Hepatocyte (in vitro differentiated cells): ENCODE measurements around the gene CRIP3. TPM values are rescaled to one million over a fixed set of nuclear protein-coding genes. Genes with fewer than 3 reads are reported as not detected.
"Not testable (repeated sequence)": the region's sequence is repeated elsewhere in the genome, so short reads cannot be mapped to it uniquely, and the experiment has no call there.

Source experiments
- DNase-seq: peaks from one replicate; pipeline ENCODE4 v3.0.0-alpha.2; 2016; ENCODE audit warnings: low spot score
- H2AFZ ChIP-seq: fragments of 200-600 bp; sonication (generic); 2 replicates; pipeline ENCODE4 v1.6.0; 2016; ENCODE audit warnings: antibody characterized with exemption, mild to moderate bottlenecking
- H3K27ac ChIP-seq: fragments of 200-600 bp; sonication (generic); 2 replicates; pipeline ENCODE4 v1.5.1; 2016; ENCODE audit warnings: mild to moderate bottlenecking
- H3K27me3 ChIP-seq: fragments of 200-600 bp; sonication (generic); 2 replicates; pipeline ENCODE4 v1.6.1; 2016
- H3K36me3 ChIP-seq: fragments of 200-600 bp; sonication (generic); replicated peaks from 2 replicates; pipeline ENCODE4 v1.5.1; 2016; ENCODE audit warnings: low read depth; ENCODE audit not compliant: insufficient read depth
- H3K4me1 ChIP-seq: fragments of 200-600 bp; sonication (generic); 2 replicates; pipeline ENCODE4 v1.5.1; 2016; ENCODE audit warnings: mild to moderate bottlenecking, moderate library complexity; ENCODE audit not compliant: insufficient read depth
- H3K4me2 ChIP-seq: fragments of 200-600 bp; sonication (generic); 2 replicates; pipeline ENCODE4 v1.6.0; 2016
- H3K4me3 ChIP-seq: fragments of 200-600 bp; sonication (generic); 2 replicates; pipeline ENCODE4 v1.5.1; 2016; ENCODE audit warnings: mild to moderate bottlenecking
- H3K79me2 ChIP-seq: fragments of 200-600 bp; sonication (generic); 2 replicates; pipeline ENCODE4 v1.6.0; 2017; ENCODE audit warnings: mild to moderate bottlenecking
- H3K9me2 ChIP-seq: fragments of 200-600 bp; sonication (generic); replicated peaks from 2 replicates; pipeline ENCODE4 v1.6.0; 2017; ENCODE audit warnings: mild to moderate bottlenecking; ENCODE audit not compliant: insufficient read depth
- H3K9me3 ChIP-seq: fragments of 200-600 bp; sonication (generic); 2 replicates; pipeline ENCODE4 v1.5.1; 2016; ENCODE audit warnings: low read depth, mild to moderate bottlenecking
- H4K20me1 ChIP-seq: fragments of 200-600 bp; sonication (generic); 2 replicates; pipeline ENCODE4 v1.6.0; 2016; ENCODE audit warnings: mild to moderate bottlenecking; ENCODE audit not compliant: insufficient read depth, poor library complexity, severe bottlenecking
- EZH2 ChIP-seq: fragments of 200-600 bp; sonication (generic); IDR thresholded peaks from 2 replicates; pipeline ENCODE4 v1.6.1; 2016; ENCODE audit warnings: antibody characterized with exemption, mild to moderate bottlenecking, borderline replicate concordance
- EZH2phosphoT487 ChIP-seq: fragments of 200-600 bp; sonication (generic); IDR thresholded peaks from one replicate; pipeline ENCODE4 v1.6.1; 2018; ENCODE audit warnings: antibody characterized with exemption, mild to moderate bottlenecking, low read depth, moderate library complexity; ENCODE audit not compliant: unreplicated experiment, severe bottlenecking
- WGBS: methylation state at CpG from one replicate; pipeline ENCODE4 v1.1.6; 2016; ENCODE audit warnings: low lambda C conversion rate; ENCODE audit errors: missing lambda C conversion rate; 5-methylcytosine and 5-hydroxymethylcytosine counted together
- polyA plus RNA-seq: library from polyadenylated mRNA; unstranded; fragments of >200 nt; fragmentation: Nextera tagmentation; extraction: Ambion mirVana; gene quantifications from 2 replicates; pipeline ENCODE4 v1.2.1, GENCODE V29; 2016
- total RNA-seq: library from RNA; depleted of rRNA; stranded (reverse); fragments of >200 nt; gene quantifications from 2 replicates; pipeline ENCODE4 v1.2.3, GENCODE V29; 2014
- TF ChIP-seq, protein P1 (sequence below): fragments of 200-600 bp; sonication (generic); IDR thresholded peaks from 2 replicates; pipeline ENCODE4 v1.5.1; 2016; ENCODE audit warnings: antibody characterized with exemption, mild to moderate bottlenecking; ENCODE audit not compliant: poor library complexity

Gene CRIP3
- total and polyA plus RNA-seq, 2 experiments from 2014 or later = 0.80 to 1.5 TPM

DNA sequence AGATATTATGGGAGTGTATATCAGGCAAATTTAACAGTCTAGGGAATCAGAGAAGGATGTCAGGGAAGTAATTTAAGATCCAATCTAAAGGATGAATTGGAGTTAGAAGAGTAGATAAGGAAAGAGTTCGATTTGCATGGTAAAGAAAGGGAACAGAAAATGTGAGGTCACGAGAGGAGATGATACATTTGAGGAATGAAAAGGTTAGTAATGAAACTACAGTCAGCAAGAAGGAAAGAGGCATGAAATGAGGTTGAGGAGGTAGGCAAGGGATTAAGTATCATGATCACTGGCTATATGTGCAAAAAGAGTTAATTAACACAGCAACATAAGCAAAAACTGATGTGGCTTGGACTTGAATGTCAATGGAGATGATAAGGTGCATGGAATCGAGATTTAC is 38.4 kb upstream of the CRIP3 start:
- H3K4me2 ChIP-seq = no peak overlapping the region
- no peaks in the 10 kb centered on the region for H3K36me3 ChIP-seq
- H3K4me1 ChIP-seq = no peaks in the 10 kb centered on the region
- no peaks in the 10 kb centered on the region for H3K27me3 ChIP-seq
- no peak overlapping the region for H2AFZ ChIP-seq
- no peaks in the 10 kb centered on the region for H3K9me3 ChIP-seq
- TF ChIP-seq, protein P1, sequence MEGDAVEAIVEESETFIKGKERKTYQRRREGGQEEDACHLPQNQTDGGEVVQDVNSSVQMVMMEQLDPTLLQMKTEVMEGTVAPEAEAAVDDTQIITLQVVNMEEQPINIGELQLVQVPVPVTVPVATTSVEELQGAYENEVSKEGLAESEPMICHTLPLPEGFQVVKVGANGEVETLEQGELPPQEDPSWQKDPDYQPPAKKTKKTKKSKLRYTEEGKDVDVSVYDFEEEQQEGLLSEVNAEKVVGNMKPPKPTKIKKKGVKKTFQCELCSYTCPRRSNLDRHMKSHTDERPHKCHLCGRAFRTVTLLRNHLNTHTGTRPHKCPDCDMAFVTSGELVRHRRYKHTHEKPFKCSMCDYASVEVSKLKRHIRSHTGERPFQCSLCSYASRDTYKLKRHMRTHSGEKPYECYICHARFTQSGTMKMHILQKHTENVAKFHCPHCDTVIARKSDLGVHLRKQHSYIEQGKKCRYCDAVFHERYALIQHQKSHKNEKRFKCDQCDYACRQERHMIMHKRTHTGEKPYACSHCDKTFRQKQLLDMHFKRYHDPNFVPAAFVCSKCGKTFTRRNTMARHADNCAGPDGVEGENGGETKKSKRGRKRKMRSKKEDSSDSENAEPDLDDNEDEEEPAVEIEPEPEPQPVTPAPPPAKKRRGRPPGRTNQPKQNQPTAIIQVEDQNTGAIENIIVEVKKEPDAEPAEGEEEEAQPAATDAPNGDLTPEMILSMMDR = no peak
- no peak for TF ChIP-seq EZH2phosphoT487
- WGBS = 89% methylated on average over 3 of the region's 3 CpGs
- no peaks in the 10 kb centered on the region for H4K20me1 ChIP-seq
- no peak overlapping the region for H3K27ac ChIP-seq
- no peaks in the 10 kb centered on the region for H3K9me2 ChIP-seq
- H3K4me3 ChIP-seq = no peak overlapping the region
- no peaks in the 10 kb centered on the region for H3K79me2 ChIP-seq
- no peak for DNase-seq

- not testable (repeated sequence) for H3K9me2 ChIP-seq, H3K27ac ChIP-seq, H3K4me1 ChIP-seq, H3K79me2 ChIP-seq, H3K4me3 ChIP-seq, H4K20me1 ChIP-seq, H3K36me3 ChIP-seq, H3K9me3 ChIP-seq, H3K4me2 ChIP-seq, DNase-seq, H3K27me3 ChIP-seq, H2AFZ ChIP-seq
- 99% methylated on average over 11 of the region's 11 CpGs for WGBS
These were observed 37.6 kb upstream of the CRIP3 start for GRCh38 chr6:43346243-43346642.

- H3K79me2 ChIP-seq = no peaks in the 10 kb centered on the region
- H2AFZ ChIP-seq = no peak overlapping the region
- DNase-seq = no peak
- no peaks in the 10 kb centered on the region for H3K9me2 ChIP-seq
- no peaks in the 10 kb centered on the region for H3K27me3 ChIP-seq
- TF ChIP-seq EZH2 (no peak), EZH2phosphoT487 (no peak)
- TF ChIP-seq, protein P1 = no peak
- no peaks in the 10 kb centered on the region for H4K20me1 ChIP-seq
- no peaks in the 10 kb centered on the region for H3K36me3 ChIP-seq
- H3K9me3 ChIP-seq = no peaks in the 10 kb centered on the region
- H3K4me1 ChIP-seq = peaks cover 6% of the 10 kb centered on the region
- no peak overlapping the region for H3K27ac ChIP-seq
- H3K4me2 ChIP-seq = no peak overlapping the region
- WGBS = 95% methylated on average over 4 of the region's 4 CpGs
- H3K4me3 ChIP-seq = no peak overlapping the region
These were observed 30.5 kb upstream of the CRIP3 start for GRCh38 chr6:43339168-43339567.

DNA sequence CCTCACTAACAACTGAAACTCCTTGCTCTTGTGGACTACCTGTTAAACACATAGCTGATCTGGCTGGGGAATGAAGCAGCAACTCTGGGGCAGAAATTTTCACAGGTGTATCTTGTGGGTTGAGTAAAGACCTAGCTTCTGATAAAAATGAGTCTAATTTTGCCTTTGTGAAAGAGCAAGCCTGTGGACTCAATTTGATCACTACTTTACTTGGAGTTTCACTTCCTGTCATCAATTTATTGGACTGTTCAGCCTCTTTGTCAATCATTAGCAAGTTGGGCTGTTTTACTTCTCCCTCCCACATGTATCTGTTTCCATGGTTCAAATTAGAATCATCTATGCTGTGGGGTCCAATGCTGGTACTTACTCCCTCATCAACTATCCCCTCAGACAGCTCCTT is 29.6 kb upstream of the CRIP3 start:
- no peaks in the 10 kb centered on the region for H3K9me2 ChIP-seq
- H3K27ac ChIP-seq = no peak overlapping the region
- no peaks in the 10 kb centered on the region for H3K36me3 ChIP-seq
- H3K4me3 ChIP-seq = no peak overlapping the region
- no peaks in the 10 kb centered on the region for H4K20me1 ChIP-seq
- no peaks in the 10 kb centered on the region for H3K79me2 ChIP-seq
- no peaks in the 10 kb centered on the region for H3K27me3 ChIP-seq
- TF ChIP-seq EZH2 (no peak), EZH2phosphoT487 (no peak)
- TF ChIP-seq, protein P1 = no peak
- peaks cover 6% of the 10 kb centered on the region for H3K4me1 ChIP-seq
- no peaks in the 10 kb centered on the region for H3K9me3 ChIP-seq
- H3K4me2 ChIP-seq = no peak overlapping the region
- H2AFZ ChIP-seq = no peak overlapping the region
- no peak for DNase-seq
